ENCODE data around the gene APOA4.
A peak's percentile ranks its signal among the peaks of the same experiment; 100 is the strongest.

Gene APOA4

GRCh38 chr11:116859175-116859574 is 36.1 kb upstream of the APOA4 start:
- H3K9me3 Mint-ChIP-seq = no peaks in the 10 kb centered on the region
- H3K4me3 Mint-ChIP-seq = no peak overlapping the region
- DNase-seq (ENCODE audit: low spot score in 2 of 2) (no peak), ATAC-seq (replicated peaks; ENCODE audit: extremely low read depth, poor library complexity, severe bottlenecking) (no peak)
- peaks cover 27% of the 10 kb centered on the region for H3K4me1 Mint-ChIP-seq
- H3K36me3 Mint-ChIP-seq (ENCODE audit: insufficient read depth) = peaks cover 36% of the 10 kb centered on the region
- H3K27ac Mint-ChIP-seq (ENCODE audit: low read depth) = peak overlapping the region; percentile 82
- H3K27me3 Mint-ChIP-seq = no peaks in the 10 kb centered on the region

GRCh38 chr11:116857936-116858335 is 34.8 kb upstream of the APOA4 start:
- H3K9me3 Mint-ChIP-seq = no peaks in the 10 kb centered on the region
- no peak for ATAC-seq (replicated peaks; ENCODE audit: extremely low read depth, poor library complexity, severe bottlenecking)
- DNase-seq (ENCODE audit: low spot score in 2 of 2) = no peak
- no peak overlapping the region for H3K27ac Mint-ChIP-seq (ENCODE audit: low read depth)
- H3K36me3 Mint-ChIP-seq (ENCODE audit: insufficient read depth) = peaks cover 36% of the 10 kb centered on the region
- H3K27me3 Mint-ChIP-seq = no peaks in the 10 kb centered on the region
- no peak overlapping the region for H3K4me3 Mint-ChIP-seq
- peaks cover 39% of the 10 kb centered on the region for H3K4me1 Mint-ChIP-seq

- ATAC-seq (replicated peaks; ENCODE audit: extremely low read depth, poor library complexity, severe bottlenecking) = no peak
- Mint-ChIP-seq H3K27me3 (no peaks in the 10 kb centered on the region), H3K9me3 (no peaks in the 10 kb centered on the region), H3K27ac (ENCODE audit: low read depth) (peak overlapping the region; percentile 54), H3K4me3 (no peak overlapping the region), H3K4me1 (peaks cover 45% of the 10 kb centered on the region), H3K36me3 (ENCODE audit: insufficient read depth) (peaks cover 39% of the 10 kb centered on the region)
- no peak for DNase-seq (ENCODE audit: low spot score in 2 of 2)
These were observed 34.2 kb upstream of the APOA4 start for GRCh38 chr11:116857316-116857715.

- Mint-ChIP-seq H3K36me3 (ENCODE audit: insufficient read depth) (peaks cover 39% of the 10 kb centered on the region), H3K4me1 (peaks cover 54% of the 10 kb centered on the region), H3K27ac (ENCODE audit: low read depth) (peak overlapping the region; percentile 54), H3K27me3 (no peaks in the 10 kb centered on the region), H3K4me3 (peak overlapping the region; percentile 23), H3K9me3 (no peaks in the 10 kb centered on the region)
- ATAC-seq (replicated peaks; ENCODE audit: extremely low read depth, poor library complexity, severe bottlenecking) = no peak
- DNase-seq (ENCODE audit: low spot score in 2 of 2) = no peak
These were observed 33.3 kb upstream of the APOA4 start for GRCh38 chr11:116856423-116856822.

- Mint-ChIP-seq H3K27ac (ENCODE audit: low read depth) (peak overlapping the region; percentile 54), H3K36me3 (ENCODE audit: insufficient read depth) (peaks cover 34% of the 10 kb centered on the region), H3K4me1 (peaks cover 61% of the 10 kb centered on the region), H3K9me3 (no peaks in the 10 kb centered on the region), H3K4me3 (peak overlapping the region; percentile 51), H3K27me3 (no peaks in the 10 kb centered on the region)
- no peak for DNase-seq (ENCODE audit: low spot score in 2 of 2)
- ATAC-seq (replicated peaks; ENCODE audit: extremely low read depth, poor library complexity, severe bottlenecking) = no peak
These were observed 32.3 kb upstream of the APOA4 start for GRCh38 chr11:116855413-116855812.

GRCh38 chr11:116853461-116854073 is 30.5 kb upstream of the APOA4 start:
- peak in 1 of 2 donors; percentile 61 for DNase-seq (ENCODE audit: low spot score in 2 of 2)
- Mint-ChIP-seq H3K27me3 (no peaks in the 10 kb centered on the region), H3K4me1 (peaks cover 73% of the 10 kb centered on the region), H3K27ac (ENCODE audit: low read depth) (peak overlapping the region; percentile 88), H3K4me3 (peak overlapping the region; percentile 66), H3K36me3 (ENCODE audit: insufficient read depth) (peaks cover 41% of the 10 kb centered on the region), H3K9me3 (no peaks in the 10 kb centered on the region)
- ATAC-seq (replicated peaks; ENCODE audit: extremely low read depth, poor library complexity, severe bottlenecking) = peak; percentile 96

- H3K9me3 Mint-ChIP-seq = no peaks in the 10 kb centered on the region
- DNase-seq (ENCODE audit: low spot score in 2 of 2) = no peak
- H3K4me3 Mint-ChIP-seq = peak overlapping the region; percentile 66
- H3K27ac Mint-ChIP-seq (ENCODE audit: low read depth) = peak overlapping the region; percentile 88
- H3K36me3 Mint-ChIP-seq (ENCODE audit: insufficient read depth) = peaks cover 35% of the 10 kb centered on the region
- no peaks in the 10 kb centered on the region for H3K27me3 Mint-ChIP-seq
- ATAC-seq (replicated peaks; ENCODE audit: extremely low read depth, poor library complexity, severe bottlenecking) = no peak
- peaks cover 73% of the 10 kb centered on the region for H3K4me1 Mint-ChIP-seq
These were observed 29.3 kb upstream of the APOA4 start for GRCh38 chr11:116852261-116853031.

GRCh38 chr11:116851626-116852025 is 28.5 kb upstream of the APOA4 start:
- peaks cover 66% of the 10 kb centered on the region for H3K4me1 Mint-ChIP-seq
- H3K4me3 Mint-ChIP-seq = peak overlapping the region; percentile 66
- H3K9me3 Mint-ChIP-seq = no peaks in the 10 kb centered on the region
- peak overlapping the region; percentile 88 for H3K27ac Mint-ChIP-seq (ENCODE audit: low read depth)
- peak; percentile 46 to 55 for DNase-seq (ENCODE audit: low spot score in 2 of 2)
- H3K27me3 Mint-ChIP-seq = no peaks in the 10 kb centered on the region
- ATAC-seq (replicated peaks; ENCODE audit: extremely low read depth, poor library complexity, severe bottlenecking) = peak; percentile 48
- peaks cover 30% of the 10 kb centered on the region for H3K36me3 Mint-ChIP-seq (ENCODE audit: insufficient read depth)

- Mint-ChIP-seq H3K9me3 (no peaks in the 10 kb centered on the region), H3K36me3 (ENCODE audit: insufficient read depth) (peaks cover 34% of the 10 kb centered on the region), H3K27ac (ENCODE audit: low read depth) (peak overlapping the region; percentile 88), H3K27me3 (no peaks in the 10 kb centered on the region), H3K4me3 (no peak overlapping the region), H3K4me1 (peaks cover 49% of the 10 kb centered on the region)
- ATAC-seq (replicated peaks; ENCODE audit: extremely low read depth, poor library complexity, severe bottlenecking) = no peak
- no peak for DNase-seq (ENCODE audit: low spot score in 2 of 2)
These were observed 26.4 kb upstream of the APOA4 start for GRCh38 chr11:116849486-116849885.

- DNase-seq (ENCODE audit: low spot score in 2 of 2) (no peak), ATAC-seq (replicated peaks; ENCODE audit: extremely low read depth, poor library complexity, severe bottlenecking) (no peak)
- Mint-ChIP-seq H3K4me3 (no peak overlapping the region), H3K27ac (ENCODE audit: low read depth) (peak overlapping the region; percentile 88), H3K27me3 (no peaks in the 10 kb centered on the region), H3K4me1 (peaks cover 45% of the 10 kb centered on the region), H3K9me3 (no peaks in the 10 kb centered on the region), H3K36me3 (ENCODE audit: insufficient read depth) (peaks cover 33% of the 10 kb centered on the region)
These were observed 26.0 kb upstream of the APOA4 start for GRCh38 chr11:116849060-116849459.

GRCh38 chr11:116847612-116848011 is 24.5 kb upstream of the APOA4 start:
- Mint-ChIP-seq H3K27ac (ENCODE audit: low read depth) (no peak overlapping the region), H3K9me3 (no peaks in the 10 kb centered on the region), H3K4me1 (peaks cover 35% of the 10 kb centered on the region), H3K27me3 (no peaks in the 10 kb centered on the region), H3K36me3 (ENCODE audit: insufficient read depth) (peaks cover 34% of the 10 kb centered on the region), H3K4me3 (no peak overlapping the region)
- DNase-seq (ENCODE audit: low spot score in 2 of 2) = no peak
- no peak for ATAC-seq (replicated peaks; ENCODE audit: extremely low read depth, poor library complexity, severe bottlenecking)

GRCh38 chr11:116844722-116845121 is 21.6 kb upstream of the APOA4 start:
- H3K4me1 Mint-ChIP-seq = peaks cover 9% of the 10 kb centered on the region
- H3K36me3 Mint-ChIP-seq (ENCODE audit: insufficient read depth) = peaks cover 31% of the 10 kb centered on the region
- DNase-seq (ENCODE audit: low spot score in 2 of 2) = no peak
- no peaks in the 10 kb centered on the region for H3K9me3 Mint-ChIP-seq
- no peak overlapping the region for H3K4me3 Mint-ChIP-seq
- H3K27me3 Mint-ChIP-seq = no peaks in the 10 kb centered on the region
- ATAC-seq (replicated peaks; ENCODE audit: extremely low read depth, poor library complexity, severe bottlenecking) = no peak
- no peak overlapping the region for H3K27ac Mint-ChIP-seq (ENCODE audit: low read depth)

- Mint-ChIP-seq H3K27me3 (no peaks in the 10 kb centered on the region), H3K9me3 (no peaks in the 10 kb centered on the region), H3K27ac (ENCODE audit: low read depth) (no peak overlapping the region), H3K4me1 (peaks cover 4% of the 10 kb centered on the region), H3K4me3 (no peak overlapping the region), H3K36me3 (ENCODE audit: insufficient read depth) (peaks cover 24% of the 10 kb centered on the region)
- ATAC-seq (replicated peaks; ENCODE audit: extremely low read depth, poor library complexity, severe bottlenecking) (no peak), DNase-seq (ENCODE audit: low spot score in 2 of 2) (no peak)
These were observed 20.6 kb upstream of the APOA4 start for GRCh38 chr11:116843661-116844060.

All from central memory CD8-positive, alpha-beta T cell (primary cell).